ENCODE results near the gene ZNF451.
"Not testable (repeated sequence)": the region's sequence is repeated elsewhere in the genome, so short reads cannot be mapped to it uniquely, and the experiment has no call there.

The ZNF451 gene, protein sequence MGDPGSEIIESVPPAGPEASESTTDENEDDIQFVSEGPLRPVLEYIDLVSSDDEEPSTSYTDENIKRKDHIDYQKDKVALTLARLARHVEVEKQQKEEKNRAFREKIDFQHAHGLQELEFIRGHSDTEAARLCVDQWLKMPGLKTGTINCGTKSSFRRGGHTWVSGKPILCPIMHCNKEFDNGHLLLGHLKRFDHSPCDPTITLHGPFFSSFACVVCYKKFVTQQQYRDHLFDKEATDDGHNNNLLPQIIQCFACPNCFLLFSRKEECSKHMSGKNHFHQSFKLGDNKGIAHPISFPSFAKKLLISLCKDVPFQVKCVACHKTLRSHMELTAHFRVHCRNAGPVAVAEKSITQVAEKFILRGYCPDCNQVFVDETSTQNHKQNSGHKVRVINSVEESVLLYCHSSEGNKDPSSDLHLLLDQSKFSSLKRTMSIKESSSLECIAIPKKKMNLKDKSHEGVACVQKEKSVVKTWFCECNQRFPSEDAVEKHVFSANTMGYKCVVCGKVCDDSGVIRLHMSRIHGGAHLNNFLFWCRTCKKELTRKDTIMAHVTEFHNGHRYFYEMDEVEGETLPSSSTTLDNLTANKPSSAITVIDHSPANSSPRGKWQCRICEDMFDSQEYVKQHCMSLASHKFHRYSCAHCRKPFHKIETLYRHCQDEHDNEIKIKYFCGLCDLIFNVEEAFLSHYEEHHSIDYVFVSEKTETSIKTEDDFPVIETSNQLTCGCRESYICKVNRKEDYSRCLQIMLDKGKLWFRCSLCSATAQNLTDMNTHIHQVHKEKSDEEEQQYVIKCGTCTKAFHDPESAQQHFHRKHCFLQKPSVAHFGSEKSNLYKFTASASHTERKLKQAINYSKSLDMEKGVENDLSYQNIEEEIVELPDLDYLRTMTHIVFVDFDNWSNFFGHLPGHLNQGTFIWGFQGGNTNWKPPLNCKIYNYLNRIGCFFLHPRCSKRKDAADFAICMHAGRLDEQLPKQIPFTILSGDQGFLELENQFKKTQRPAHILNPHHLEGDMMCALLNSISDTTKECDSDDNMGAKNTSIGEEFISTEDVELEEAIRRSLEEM

DNA sequence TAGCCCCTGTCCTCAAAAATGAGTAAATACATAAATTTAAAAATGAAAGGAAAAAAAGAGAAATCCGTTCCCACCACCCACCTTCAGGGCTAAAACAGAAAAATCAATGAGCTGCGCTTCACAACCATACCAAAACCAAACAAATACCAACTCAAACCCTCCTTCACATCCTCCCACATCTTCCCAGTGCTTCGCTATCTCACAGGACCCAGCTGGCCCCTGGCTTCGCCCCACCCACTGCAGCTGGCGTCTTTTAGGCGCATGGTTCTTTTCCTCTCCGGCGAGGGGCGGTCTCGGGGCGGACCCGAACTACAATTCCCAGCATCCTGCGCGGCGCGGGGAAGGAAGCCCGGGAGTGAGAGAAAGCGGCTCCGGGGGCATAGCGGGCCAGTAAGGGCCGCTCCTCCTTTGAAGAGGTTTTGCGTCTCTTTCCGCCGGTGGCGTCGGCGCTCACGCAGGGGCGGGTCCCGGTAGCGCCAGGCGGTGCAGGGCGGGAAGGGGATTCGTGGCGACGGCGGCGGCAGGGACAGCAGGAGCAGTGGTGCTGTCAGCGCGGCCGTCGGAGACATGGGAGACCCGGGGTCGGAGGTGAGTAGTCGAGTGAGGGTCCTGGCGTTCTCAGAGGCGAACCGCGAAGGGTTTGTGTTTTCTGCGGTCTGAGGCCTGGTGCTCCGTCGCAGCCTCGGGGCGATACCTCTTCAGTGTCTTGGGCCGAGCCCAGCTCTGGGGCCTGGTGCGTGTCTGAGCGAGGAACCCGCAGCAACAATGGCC, at the start of gene ZNF451:
ZNF451 (plus strand) TSS at position 502 of the 771 bp plus-strand sequence; CDS start at position 568, 66 bp downstream.
- DNase-seq: peak; percentile 79 to 96

DNA sequence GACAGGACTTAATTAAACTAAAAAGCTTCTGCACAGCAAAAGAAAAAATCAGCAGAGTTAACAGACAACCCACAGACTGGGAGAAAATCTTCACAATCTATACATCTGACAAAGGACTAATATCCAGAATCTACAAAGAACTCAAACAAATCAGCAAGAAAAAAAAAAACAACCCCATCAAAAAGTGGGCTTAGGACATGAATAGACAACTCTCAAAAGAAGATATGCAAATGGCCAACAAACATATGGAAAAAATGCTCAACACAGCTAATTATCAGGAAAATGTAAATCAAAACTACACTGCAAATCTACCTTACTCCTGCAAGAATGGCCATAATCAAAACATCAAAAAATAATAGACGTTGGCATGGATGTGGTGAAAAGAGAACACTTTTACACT, 45.9 kb upstream of the ZNF451 start:
- not testable (repeated sequence) for DNase-seq

DNA sequence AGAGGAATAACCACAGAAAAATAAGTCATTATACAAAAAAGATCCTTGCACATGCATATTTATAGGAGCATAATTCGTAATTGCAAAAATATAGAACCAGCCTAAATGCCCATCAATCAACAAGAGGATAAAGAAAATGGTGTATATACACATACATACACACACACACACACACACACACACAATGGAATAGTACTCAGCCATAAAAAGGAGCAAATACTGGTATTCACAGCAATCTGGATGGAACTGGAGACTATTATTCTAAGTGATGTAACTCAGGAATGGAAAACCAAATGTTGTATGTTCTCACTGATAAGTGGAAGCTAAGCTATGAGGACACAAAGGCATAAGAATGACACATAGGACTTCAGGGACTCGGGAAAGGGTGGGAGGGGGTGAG, 45.4 kb upstream of the ZNF451 start:
- no peak for DNase-seq

DNA sequence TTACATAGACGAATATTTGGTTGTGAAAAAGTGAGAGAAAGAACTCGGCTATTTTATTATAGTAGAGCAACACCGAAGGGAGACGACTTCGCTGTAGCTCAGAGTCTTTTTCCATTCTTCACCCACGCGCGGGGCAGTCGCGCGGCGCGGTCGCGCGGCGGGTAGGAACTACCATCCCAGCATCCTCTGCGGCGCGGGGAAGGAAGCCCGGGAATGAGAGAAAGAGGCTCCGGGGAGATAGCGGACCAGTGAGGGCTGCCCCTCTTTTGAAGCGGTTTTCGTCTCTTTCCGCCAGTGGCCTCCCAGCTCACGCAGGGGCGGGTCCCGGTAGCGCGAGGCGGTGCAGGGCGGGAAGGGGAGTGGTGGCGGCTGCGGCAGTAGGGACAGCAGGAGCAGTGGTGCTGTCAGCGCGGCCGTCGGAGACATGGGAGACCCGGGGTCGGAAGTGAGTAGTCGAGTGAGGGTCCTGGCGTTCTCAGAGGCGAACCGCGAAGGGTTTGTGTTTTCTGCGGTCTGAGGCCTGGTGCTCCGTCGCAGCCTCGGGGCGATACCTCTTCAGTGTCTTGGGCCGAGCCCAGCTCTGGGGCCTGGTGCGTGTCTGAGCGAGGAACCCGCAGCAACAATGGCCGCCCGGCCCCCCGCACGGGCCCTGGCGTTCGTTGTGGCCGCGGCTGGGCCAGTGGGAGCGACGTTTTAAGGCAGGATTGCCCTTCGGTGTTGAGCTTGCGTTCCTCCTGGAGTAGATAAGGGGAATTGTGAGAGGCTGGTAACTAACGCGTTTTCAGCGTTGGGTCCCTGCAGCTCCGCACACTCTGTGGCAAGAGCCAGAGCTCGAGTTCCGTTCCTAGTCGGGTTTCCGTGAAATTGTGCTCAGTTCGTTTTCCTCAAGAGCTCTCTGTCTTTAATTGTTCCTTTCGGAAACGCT, 43.4 kb upstream of the ZNF451 start, which contains the start of gene KIAA1586:
KIAA1586 (plus strand) TSS at position 362 of the 925 bp plus-strand sequence; CDS start at position 425, 63 bp downstream.
- DNase-seq: peak; percentile 58 to 81

DNA sequence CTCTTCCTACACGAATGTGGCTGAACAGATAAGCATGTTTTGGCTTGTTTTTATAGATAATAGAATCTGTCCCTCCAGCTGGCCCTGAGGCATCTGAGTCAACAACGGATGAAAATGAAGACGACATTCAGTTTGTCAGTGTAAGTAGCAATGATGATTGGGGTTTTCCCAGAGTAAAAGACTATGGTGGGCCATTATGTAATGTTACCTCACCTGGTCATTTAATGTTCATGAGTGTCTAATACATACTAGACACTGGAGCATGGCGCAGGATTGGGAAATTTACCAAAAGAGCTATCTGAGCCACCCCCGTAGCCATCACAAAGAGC, 42.8 kb upstream of the ZNF451 start:
- not testable (repeated sequence) for DNase-seq

DNA sequence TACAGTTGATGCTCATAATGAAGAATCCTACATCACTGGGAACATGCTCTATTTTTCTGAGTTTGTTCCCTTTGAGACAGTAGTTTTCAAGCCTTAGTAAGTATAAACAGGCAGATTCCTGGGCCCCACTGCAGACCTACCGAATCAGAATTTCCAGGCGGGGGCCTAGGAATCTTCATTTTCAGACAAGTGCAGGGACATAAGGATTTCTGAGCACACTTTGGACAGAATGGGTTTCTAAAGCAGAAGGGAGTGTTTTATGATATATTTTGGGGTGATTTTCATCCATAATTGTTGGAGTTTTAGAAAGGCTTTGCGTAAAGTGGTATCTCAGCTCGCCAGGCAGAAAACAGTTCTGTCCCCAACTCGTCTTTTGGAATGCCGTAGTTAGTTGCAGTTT, 42.1 kb upstream of the ZNF451 start:
- not testable (repeated sequence) for DNase-seq

DNA sequence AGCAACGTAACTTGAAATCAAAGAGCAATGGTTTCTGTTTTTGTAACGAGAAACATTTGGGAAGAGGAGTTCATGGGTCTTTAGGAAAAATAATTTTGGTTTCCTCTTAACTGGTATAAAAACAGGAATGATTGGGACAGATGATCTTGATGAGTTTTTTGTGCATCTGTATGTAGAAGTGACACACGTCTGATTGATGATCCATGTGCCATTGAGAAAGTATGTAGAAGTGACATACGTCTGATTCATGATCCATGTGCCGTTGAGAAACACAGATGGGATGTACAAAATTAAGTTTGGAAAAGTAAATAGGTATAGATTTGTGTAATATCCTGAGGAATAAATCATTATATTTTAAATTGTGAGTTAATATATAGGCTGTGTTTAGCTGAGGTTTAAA, 41.4 kb upstream of the ZNF451 start:
- DNase-seq: no peak

DNA sequence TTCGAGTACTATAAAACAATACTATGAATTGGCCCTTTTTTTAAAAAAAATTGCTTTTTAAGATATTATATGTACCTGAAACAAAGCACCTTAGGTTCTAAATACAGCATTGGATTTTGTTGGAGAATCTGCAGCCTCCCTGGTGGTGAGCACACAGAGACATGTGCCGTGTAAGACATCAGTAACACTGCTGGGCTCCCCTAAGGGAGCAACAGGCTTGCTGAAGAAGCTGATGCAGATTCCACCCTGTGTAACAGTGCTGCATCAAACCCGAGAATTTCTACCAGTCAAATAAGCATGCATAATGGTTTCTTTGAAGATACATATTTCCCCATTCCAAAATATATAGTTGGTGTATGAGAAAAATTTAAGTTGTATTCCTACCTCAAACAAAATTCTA, 26.1 kb upstream of the ZNF451 start:
- DNase-seq: no peak

DNA sequence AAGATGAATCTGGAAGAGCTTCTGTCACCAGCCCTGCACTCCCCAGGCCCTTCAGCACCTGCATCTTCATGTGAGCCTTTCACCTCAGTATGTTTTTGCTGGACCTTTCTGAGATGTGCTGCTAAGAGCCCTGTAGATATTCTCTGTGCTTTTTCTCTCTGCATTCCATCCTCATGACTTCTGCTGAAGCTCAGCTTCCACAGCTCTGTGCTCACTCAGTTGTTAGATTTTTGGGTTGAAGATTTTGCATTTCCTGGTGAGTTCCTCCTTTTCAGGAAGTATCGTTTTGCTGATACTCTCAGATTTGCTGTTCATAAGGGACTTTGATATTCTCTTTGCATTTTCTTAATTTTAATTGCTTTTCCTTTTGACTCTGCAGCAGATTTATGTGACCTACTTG, 25.2 kb upstream of the ZNF451 start:
- DNase-seq: no peak

DNA sequence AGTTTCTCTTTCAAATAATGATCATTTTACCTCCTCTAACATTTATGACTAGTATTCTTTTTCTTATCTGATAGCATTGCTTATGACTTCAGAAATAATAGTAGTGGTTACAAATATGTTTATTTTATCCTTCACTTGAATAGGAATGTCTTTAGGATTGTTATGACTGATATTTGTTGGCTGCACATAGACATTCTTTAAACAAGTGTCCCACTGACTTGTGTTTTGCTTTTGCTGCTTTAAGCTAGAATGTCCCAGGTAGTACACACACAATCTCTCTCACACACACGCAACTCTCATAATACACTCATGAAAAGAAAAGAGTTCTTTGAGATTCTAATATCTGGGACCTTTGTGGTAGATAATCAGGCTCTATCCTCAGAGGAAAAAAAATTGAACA, 21.9 kb upstream of the ZNF451 start:
- no peak for DNase-seq

DNA sequence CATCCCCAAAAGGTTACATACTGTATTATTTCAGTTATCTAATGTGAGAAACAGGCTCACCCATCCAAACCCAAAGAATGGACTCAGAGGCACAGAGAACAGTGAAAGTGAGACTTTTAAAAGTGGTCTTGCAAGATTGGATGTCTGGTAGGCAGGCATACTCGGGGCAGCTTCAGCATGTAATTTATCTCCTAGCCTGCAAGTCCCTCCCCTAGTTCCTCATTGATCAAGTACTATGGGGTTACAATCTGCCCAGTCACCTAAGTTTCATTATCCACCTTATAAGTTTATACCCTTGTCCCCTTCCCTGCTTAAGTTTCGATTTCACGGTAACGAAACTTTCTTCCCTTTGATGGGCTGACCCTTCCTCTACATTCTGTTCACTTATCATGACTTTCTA, 20.8 kb upstream of the ZNF451 start:
- no peak for DNase-seq

DNA sequence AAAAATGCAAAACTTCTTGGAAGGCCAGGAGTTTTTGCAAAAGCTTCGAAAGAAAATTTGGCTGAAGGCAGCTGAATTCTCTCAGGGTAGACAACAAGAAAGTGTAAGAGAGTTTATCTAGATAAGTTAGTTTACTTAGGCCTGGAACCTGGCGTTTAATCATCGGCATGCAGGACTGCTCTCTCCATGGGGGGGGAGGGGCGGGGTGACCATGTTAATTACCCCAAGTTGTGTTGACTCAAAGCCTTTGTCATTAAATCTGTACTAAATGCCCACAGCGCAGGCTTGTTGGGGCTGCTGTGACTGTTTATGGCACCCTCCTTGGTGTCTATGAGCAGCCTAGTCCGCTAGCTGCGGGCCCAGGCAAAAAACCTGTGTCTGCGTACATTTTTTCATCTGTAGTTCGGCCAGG, 20.1 kb upstream of the ZNF451 start:
- DNase-seq: no peak

DNA sequence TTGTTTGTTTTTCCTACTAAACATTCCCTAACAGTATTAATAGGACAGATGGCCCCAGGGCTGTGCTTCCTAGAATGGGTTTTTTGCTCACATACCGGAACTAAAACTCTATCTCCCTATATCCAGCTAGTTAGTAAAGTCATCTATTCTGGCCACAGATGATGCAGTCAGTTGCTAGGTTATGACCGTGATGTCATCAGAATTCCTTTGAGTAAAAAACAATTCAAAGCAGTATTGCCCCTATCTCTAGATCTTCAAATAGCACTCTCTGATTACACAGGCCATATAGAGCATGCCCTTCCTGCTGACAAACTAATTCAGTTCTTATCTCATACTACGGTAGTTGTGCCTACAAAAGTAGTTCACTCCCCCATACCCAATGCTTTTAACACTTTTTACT, 17.9 kb upstream of the ZNF451 start:
- no peak for DNase-seq

DNA sequence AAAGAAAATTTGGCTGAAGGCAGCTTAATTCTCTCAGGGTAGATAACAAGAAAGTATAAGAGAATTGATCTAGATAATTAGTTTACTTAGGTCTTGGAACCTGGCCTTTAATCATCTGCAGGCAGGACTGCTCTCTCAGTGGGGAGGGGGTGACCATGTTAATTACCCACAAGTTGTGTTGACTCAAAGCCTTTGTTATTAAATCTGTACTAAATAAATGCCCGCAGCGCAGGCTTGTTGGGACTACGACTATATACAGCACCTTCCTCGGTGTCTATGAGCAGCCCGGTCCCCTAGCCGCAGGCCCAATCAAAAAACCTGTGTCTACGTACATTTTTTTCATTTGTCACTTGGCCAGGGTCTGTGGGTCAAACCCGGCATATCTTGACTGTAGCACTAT, 15.6 kb upstream of the ZNF451 start:
- no peak for DNase-seq

DNA sequence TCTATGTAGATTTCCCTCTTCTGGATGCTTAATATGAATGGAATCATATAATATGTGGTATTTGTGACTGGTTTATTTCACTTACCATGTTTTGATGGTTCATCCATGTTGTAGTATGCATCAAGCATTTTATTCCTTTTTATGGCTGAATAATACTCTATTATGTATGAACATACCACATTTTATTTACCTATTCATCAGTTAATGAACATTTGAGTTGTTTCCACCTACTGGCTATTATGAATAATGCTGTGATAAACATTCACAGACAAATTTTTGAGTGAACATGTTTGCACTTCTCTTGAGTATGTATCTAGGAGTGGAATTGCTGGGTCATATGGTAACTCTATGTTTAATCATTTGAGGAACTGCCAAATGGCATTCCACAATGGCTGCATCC, 14.9 kb upstream of the ZNF451 start:
- no peak for DNase-seq

DNA sequence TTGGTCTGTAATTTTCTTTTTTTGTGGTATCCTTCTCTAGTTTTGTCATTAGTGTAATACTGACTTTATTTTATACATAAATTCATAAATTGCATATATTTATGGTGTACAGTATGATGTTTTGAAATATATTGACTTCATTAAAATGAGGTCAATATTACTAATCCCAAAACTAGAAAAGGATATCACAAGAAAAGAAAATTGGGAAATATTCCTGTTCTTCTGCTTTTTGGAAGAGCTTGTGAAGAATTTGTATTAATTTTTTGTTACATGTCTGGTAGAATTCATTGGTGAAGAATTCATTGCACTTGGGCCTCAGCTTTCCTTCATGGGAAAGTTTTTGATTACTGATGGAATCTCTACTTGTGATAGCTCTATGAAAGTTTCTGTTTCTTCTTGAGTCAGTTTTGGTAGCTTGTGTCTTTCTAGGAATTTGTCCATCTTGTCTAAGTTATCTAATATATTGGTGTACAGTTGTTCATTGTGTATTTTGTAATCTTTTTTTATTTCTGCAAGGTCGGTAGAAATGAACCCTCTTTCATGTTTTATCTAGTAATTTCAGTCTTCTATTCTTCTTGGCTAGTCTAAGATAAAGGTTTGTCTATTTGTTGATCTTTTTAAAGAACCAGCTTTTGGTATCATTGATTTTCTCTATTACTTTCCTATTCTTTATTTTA, 11.3 kb upstream of the ZNF451 start:
- DNase-seq: no peak

DNA sequence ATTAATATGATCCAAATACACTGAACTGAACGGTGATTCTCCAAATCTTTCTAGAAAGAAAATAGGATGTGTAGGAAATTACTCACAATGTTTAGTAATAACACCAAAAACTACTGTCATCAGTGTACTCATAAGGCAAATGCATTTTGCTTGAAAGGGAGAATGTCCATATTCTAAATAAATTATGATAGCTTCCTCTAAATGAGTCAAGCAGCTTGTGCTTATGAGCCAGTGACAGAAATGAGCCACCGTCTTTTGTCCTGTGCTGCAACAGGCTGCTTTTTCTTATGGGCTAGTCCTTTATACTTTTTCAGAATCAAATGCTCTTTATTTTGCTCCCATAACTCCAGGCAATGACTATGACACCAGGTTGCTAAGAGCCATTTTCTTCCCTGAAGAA, 4.5 kb upstream of the ZNF451 start:
- no peak for DNase-seq

DNA sequence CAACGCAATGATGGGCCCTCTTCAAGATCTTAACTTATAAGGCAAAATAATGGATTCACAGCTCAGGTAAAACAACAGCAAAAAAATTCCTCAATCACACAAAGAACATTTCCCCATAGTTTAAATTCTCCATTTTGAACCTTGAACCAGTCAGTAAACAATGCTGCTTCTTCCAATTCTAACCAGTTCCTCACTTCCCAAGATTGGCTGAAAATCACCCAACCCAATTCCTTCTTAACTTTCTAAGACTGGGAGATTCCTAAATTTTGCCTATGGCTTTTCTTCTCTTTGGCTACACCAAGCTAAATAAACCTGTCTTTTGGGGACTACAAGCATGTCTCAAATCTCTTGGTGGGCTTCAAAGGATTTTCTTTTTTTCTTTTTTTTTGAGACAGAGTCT, 3.1 kb upstream of the ZNF451 start:
- DNase-seq: no peak

DNA sequence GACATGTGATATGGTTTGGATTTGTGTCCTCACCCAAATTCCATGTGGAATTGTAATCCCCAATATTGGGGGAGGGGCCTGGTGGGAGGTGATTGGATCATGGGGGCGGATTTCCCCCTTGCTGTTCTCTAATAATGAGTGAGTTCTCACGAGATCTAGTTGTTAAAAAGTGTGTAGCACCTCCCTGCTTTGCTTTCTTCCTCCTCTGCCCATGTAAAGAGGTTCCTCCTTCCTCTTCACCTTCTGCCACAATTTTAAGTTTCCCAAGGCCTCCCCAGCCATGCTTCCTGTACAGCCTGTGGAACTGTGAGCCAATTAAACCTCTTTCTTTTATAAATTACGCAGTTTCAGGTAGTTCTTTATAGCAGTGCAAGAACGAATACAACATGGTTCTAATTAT, 2.1 kb upstream of the ZNF451 start:
- DNase-seq: no peak

DNA sequence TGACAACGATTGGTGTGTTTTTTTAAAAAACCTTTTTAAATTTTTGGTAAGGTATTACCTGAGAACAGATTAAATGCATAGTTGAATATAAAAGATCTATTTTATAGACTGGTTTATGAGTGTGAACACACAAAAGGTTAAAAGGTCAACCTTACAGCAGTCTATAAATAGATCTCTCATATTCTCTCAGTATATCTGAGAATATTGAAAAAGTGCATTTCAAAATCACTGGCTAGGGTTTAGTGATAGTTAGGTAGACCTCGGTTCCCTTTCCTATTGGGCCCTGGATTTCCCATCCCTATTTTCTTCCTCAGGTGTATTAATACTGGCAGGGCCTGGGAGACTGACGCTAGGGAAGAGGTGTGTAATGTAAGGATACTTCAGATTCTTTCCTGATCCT, 723 bp upstream of the ZNF451 start:
- no peak for DNase-seq

DNA sequence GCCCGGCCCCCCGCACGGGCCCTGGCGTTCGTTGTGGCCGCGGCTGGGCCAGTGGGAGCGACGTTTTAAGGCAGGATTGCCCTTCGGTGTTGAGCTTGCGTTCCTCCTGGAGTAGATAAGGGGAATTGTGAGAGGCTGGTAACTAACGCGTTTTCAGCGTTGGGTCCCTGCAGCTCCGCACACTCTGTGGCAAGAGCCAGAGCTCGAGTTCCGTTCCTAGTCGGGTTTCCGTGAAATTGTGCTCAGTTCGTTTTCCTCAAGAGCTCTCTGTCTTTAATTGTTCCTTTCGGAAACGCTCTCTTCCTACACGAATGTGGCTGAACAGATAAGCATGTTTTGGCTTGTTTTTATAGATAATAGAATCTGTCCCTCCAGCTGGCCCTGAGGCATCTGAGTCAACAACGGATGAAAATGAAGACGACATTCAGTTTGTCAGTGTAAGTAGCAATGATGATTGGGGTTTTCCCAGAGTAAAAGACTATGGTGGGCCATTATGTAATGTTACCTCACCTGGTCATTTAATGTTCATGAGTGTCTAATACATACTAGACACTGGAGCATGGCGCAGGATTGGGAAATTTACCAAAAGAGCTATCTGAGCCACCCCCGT, 575 bp downstream of the ZNF451 start:
- DNase-seq: not testable (repeated sequence)
